Subcutaneous adipose tissue (tissue), 4 donors: ENCODE data around the gene DDC. TPM values are rescaled to one million over a fixed set of nuclear protein-coding genes. Genes with fewer than 3 reads are reported as not detected.

ENCODE experiments used
- total RNA-seq, 4 donors: library from RNA; depleted of rRNA; stranded (reverse); fragments of >200 nt; gene quantifications; one replicate each; pipeline ENCODE4 v1.1.0, GENCODE V29; 2016
- TF ChIP-seq, protein P1 (sequence below): fragments of 450-650 bp; IDR thresholded peaks from one replicate; pipeline ENCODE4 v1.5.1; 2016; ENCODE audit warnings: low read depth, mild to moderate bottlenecking, control low read depth, antibody characterized with exemption, moderate library complexity

The DDC gene
- total RNA-seq, 4 donors from 2014 or later, result not detected

DNA sequence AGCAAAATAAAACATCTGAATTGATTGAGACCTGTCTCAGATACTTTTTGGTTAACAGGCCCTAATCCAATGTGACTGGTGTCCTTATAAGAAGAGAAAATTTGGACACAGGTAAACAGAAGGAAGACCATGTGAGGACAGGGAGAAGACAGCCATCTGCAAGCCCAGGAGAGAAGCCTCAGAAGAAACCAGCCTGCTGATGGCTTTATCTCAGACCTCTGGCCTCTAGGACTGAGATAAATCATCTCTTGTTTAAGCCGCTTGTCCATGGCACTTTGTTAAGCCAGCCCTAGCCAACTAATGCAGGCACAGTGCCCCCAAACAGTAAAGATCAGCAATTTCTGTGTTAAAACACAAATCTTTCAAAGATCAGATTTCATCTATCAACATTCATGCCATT is 73.3 kb downstream of the DDC start:
- TF ChIP-seq, protein P1, sequence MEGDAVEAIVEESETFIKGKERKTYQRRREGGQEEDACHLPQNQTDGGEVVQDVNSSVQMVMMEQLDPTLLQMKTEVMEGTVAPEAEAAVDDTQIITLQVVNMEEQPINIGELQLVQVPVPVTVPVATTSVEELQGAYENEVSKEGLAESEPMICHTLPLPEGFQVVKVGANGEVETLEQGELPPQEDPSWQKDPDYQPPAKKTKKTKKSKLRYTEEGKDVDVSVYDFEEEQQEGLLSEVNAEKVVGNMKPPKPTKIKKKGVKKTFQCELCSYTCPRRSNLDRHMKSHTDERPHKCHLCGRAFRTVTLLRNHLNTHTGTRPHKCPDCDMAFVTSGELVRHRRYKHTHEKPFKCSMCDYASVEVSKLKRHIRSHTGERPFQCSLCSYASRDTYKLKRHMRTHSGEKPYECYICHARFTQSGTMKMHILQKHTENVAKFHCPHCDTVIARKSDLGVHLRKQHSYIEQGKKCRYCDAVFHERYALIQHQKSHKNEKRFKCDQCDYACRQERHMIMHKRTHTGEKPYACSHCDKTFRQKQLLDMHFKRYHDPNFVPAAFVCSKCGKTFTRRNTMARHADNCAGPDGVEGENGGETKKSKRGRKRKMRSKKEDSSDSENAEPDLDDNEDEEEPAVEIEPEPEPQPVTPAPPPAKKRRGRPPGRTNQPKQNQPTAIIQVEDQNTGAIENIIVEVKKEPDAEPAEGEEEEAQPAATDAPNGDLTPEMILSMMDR, result no peak

GRCh38 chr7:50491209-50491608 is 74.0 kb downstream of the DDC start:
- TF ChIP-seq, protein P1, result no peak

DNA sequence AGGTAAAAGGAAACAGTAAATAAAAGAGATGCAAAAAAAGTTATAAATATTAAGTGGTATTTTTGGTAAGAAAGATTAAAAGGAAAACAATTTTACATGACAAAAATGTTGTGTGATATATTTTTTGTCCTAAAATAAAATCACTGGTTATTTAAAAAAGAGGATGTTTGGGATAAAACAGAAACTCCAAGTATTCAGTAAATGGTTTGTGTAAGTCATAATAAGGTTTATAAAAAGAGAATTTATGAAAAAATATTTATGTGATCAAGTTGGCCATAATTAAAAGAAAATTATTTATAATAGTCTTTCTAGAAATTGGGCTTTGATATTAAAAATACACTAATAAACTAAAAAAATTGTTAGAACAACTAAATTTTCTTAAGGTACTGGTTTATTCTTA is 76.8 kb downstream of the DDC start:
- TF ChIP-seq, protein P1, result no peak

DNA sequence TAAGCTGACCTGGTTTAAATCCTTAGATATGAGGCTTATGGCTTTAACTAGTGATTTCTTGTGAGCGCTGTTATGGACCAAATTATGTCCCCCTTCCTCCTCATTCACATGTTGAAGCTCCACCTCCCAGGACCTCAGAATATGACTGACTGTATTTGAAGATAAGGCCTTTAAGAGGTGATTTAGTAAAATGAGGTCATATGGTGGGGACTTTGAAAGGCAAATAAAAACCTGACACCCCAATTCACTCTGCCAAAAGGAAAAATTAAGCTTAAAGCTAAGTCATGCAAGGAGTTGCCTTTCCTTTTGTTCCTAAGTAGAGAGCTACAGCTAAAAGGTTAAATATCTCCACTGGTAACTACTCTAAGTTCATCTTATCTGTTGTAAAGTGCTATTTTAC is 78.7 kb downstream of the DDC start:
- TF ChIP-seq, protein P1, result no peak

DNA sequence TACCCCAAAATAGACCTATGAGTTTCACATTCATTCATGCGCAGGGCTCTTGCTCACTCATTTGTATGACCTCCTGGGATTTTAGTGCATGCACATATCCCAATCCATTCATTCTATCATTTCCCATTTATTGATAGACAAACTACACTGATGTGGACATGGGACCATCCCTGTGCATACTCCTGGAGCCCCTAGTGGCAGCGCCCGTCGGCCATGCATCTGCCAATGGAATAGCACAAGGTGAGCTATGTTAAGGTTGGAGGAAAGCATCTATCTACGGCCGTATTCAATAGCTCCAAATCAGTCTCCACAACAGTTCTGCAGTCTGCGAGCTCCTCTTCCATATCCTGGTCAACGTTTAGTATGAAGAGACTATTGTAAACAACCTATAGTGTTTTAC is 83.3 kb downstream of the DDC start:
- TF ChIP-seq, protein P1, result no peak

GRCh38 chr7:50480797-50481196 is 84.4 kb downstream of the DDC start:
- TF ChIP-seq, protein P1, result no peak

DNA sequence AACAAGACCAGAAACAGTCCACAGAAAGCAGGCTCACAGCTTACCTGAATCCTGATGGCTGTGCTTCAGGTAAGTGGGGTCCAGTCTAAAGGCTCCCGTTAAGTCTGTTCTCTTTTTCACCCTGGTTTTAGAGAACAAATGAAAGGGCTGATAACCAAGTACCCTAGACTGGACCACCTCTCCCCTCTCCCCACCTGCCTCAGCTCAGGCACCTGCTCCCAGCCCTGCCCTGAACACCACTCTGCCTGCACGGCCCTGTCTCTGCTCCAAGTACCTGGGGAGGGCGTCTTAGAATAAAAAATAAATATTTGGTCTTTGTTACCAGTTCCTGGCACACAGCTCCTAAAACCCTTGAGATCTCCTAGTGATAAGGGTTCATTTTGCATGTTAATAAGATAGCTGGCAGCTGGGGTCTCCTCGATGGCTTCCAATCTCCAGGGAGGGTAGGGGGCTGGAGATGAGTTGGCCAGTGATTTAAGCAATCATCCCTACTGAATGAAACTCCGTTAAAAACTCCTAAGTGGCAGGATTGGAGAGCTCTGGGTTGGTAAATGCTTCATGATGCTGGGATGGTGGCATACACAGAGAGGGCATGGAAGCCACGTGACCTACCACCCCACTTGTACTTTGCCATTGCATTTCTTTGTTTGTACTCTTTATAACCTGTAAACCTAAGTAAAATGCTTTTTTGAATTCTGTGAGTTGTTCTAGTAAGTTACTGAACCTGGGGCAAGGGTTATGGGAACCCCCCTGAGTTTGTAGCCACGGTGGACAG is 85.3 kb downstream of the DDC start:
- TF ChIP-seq, protein P1, result no peak
